ENCODE data around the gene MYL1. TPM values are rescaled to one million over a fixed set of nuclear protein-coding genes. Genes with fewer than 3 reads are reported as not detected.

The MYL1 gene
- total and polyA plus RNA-seq, 2 of the 4 experiments (the other 2 are of a cell fraction), result not detected

DNA sequence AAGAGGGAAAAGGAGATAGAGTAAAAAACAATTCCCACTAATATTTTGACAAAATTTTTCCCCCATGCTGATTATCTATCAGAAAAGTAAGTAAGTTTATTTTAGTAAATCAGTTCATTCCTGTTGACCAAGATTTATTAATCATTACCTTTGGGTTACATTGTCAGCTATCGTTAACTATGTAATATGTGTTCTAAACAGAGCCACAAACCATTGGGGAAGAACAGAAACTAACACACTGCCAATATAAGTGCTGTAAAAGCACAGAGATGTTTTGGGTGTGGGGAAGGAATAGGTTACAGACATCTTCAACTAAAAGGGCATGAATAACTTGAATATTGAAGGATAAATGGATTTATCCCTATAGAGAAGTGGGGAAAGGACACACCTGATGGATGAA lies 47.3 kb downstream of the MYL1 start:
- Histone ChIP-seq H2AK5ac (ENCODE audit: low read depth, low read length) (no peak overlapping the region), H3K4me1 (ENCODE audit: control insufficient read depth, insufficient read depth, low read length) (no peaks in the 10 kb centered on the region), H3K79me1 (ENCODE audit: low read depth in 1 of 2, low read length in 2 of 2) (no peaks in the 10 kb centered on the region), H3K23ac (ENCODE audit: low read depth, low read length) (no peak overlapping the region), H3K27ac (ENCODE audit: insufficient read depth, low read length) (no peak overlapping the region), H3K9me3 (ENCODE audit: control insufficient read depth, insufficient read depth, low read length) (no peaks in the 10 kb centered on the region), H3K18ac (ENCODE audit: low read depth, low read length) (no peak overlapping the region), H2AK9ac (replicated peaks; ENCODE audit: low read depth, low read length, poor library complexity) (no peak overlapping the region), H3K36me3 (ENCODE audit: control insufficient read depth, insufficient read depth, low read length) (no peaks in the 10 kb centered on the region), H2BK15ac (ENCODE audit: low read depth, low read length) (no peak overlapping the region), H3K4me3 (ENCODE audit: insufficient read depth, low read depth, low read length) (no peak overlapping the region), H2AFZ (replicated peaks; ENCODE audit: low read length, poor library complexity) (no peak overlapping the region), H4K5ac (ENCODE audit: low read depth, low read length) (no peak overlapping the region), H2BK5ac (ENCODE audit: low read depth, low read length, poor library complexity, severe bottlenecking) (no peak overlapping the region), H3K9ac (ENCODE audit: low read depth, low read length) (no peak overlapping the region), H3K4ac (ENCODE audit: low read depth, low read length) (no peak overlapping the region), H2BK20ac (ENCODE audit: low read depth, low read length) (no peak overlapping the region), H4K8ac (ENCODE audit: low read depth in 2 of 2, low read length in 2 of 2) (no peak overlapping the region), H3K27me3 (ENCODE audit: control insufficient read depth, insufficient read depth, low read length) (no peaks in the 10 kb centered on the region), H2BK120ac (ENCODE audit: low read depth, low read length) (no peak overlapping the region), H3K9me1 (ENCODE audit: insufficient read depth, low read length) (no peaks in the 10 kb centered on the region), H4K91ac (ENCODE audit: insufficient read depth, low read depth, low read length) (no peak overlapping the region), H3K4me2 (ENCODE audit: low read depth, low read length) (no peak overlapping the region), H3K56ac (ENCODE audit: extremely low read depth, insufficient read depth, low read length) (no peak overlapping the region), H3K14ac (replicated peaks; ENCODE audit: low read depth, low read length) (no peak overlapping the region), H4K20me1 (ENCODE audit: insufficient read depth, low read length) (no peaks in the 10 kb centered on the region)
- no peak for DNase-seq
- TF ChIP-seq, protein P1, sequence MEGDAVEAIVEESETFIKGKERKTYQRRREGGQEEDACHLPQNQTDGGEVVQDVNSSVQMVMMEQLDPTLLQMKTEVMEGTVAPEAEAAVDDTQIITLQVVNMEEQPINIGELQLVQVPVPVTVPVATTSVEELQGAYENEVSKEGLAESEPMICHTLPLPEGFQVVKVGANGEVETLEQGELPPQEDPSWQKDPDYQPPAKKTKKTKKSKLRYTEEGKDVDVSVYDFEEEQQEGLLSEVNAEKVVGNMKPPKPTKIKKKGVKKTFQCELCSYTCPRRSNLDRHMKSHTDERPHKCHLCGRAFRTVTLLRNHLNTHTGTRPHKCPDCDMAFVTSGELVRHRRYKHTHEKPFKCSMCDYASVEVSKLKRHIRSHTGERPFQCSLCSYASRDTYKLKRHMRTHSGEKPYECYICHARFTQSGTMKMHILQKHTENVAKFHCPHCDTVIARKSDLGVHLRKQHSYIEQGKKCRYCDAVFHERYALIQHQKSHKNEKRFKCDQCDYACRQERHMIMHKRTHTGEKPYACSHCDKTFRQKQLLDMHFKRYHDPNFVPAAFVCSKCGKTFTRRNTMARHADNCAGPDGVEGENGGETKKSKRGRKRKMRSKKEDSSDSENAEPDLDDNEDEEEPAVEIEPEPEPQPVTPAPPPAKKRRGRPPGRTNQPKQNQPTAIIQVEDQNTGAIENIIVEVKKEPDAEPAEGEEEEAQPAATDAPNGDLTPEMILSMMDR (conservative IDR thresholded peaks at IDR 0.05; ENCODE audit: low read depth, low read length), result no peak
- TF ChIP-seq RFX5 (IDR thresholded peaks at IDR 0.05; ENCODE audit: low read depth, low read length) (no peak), FOS (IDR thresholded peaks at IDR 0.05; ENCODE audit: low read depth, low read length) (no peak), POLR2A (IDR thresholded peaks at IDR 0.05; ENCODE audit: low read depth, low read length) (no peak), MXI1 (IDR thresholded peaks at IDR 0.05; ENCODE audit: borderline replicate concordance, low read depth, low read length) (no peak), MAFK (IDR thresholded peaks at IDR 0.05; ENCODE audit: low read depth, low read length) (no peak), USF2 (IDR thresholded peaks at IDR 0.05; ENCODE audit: low read depth, low read length) (no peak), RAD21 (IDR thresholded peaks at IDR 0.05; ENCODE audit: low read length) (no peak), MAZ (IDR thresholded peaks at IDR 0.05; ENCODE audit: borderline replicate concordance, low read depth, low read length) (no peak), BHLHE40 (IDR thresholded peaks at IDR 0.05; ENCODE audit: low read depth, low read length) (no peak), RCOR1 (IDR thresholded peaks at IDR 0.05; ENCODE audit: insufficient replicate concordance, low read length) (no peak)
- intact Hi-C loops (cut with micrococcal nuclease), result no loop called here
- ChIA-PET POLR2A (ENCODE audit: unreplicated experiment) (no interaction called here), CTCF (interaction anchor here (0.6 kb wide), 1 partner anchor 261 kb away, joined by 3 read pairs; no protein-coding TSS in a partner anchor)
- in situ Hi-C loops (cut with MboI; ENCODE audit: low sequenced_read_pairs), result no loop called here
- no CpG with 5 or more reads among the region's 1 CpG for WGBS, 2 experiments (ENCODE audit: extremely low coverage in 2 of 2, insufficient read length in 1 of 2)
- BruUV-seq (replicated peaks), result no TSS peak
- ATAC-seq (ENCODE audit: low read depth), result no peak
- dilution Hi-C loops (cut with HindIII; ENCODE audit: low sequenced_read_pairs, unreplicated experiment), result no loop called here

Measured in IMR-90 (cell line).